ENCODE results near the gene UST.
"Not testable (repeated sequence)": the region's sequence is repeated elsewhere in the genome, so short reads cannot be mapped to it uniquely, and the experiment has no call there.

Gene UST

GRCh38 chr6:149102324-149102723, 355.5 kb downstream of the UST start:
- no peak for DNase-seq

GRCh38 chr6:149103950-149104349, 357.1 kb downstream of the UST start:
- DNase-seq, result not testable (repeated sequence)

GRCh38 chr6:149107520-149107919, 360.7 kb downstream of the UST start:
- DNase-seq, result no peak

GRCh38 chr6:149108038-149108748, 361.4 kb downstream of the UST start:
- no peak for DNase-seq

GRCh38 chr6:149108749-149109100, 361.9 kb downstream of the UST start:
- DNase-seq, result no peak

- no peak for DNase-seq
Measured at GRCh38 chr6:149109397-149110070, 362.7 kb downstream of the UST start.

GRCh38 chr6:149111556-149112115, 364.8 kb downstream of the UST start:
- DNase-seq, result peak in 1 of 2 donors; percentile 7

- DNase-seq, result no peak
Measured at GRCh38 chr6:149112976-149113375, 366.1 kb downstream of the UST start.

GRCh38 chr6:149114167-149114566, 367.3 kb downstream of the UST start:
- DNase-seq, result no peak

- peak in 1 of 2 donors; percentile 81 for DNase-seq
Measured at GRCh38 chr6:149118737-149119653, 372.2 kb downstream of the UST start.

- no peak for DNase-seq
Measured at GRCh38 chr6:149122850-149123821, 376.3 kb downstream of the UST start.

- DNase-seq, result no peak
Measured at GRCh38 chr6:149125309-149125708, 378.5 kb downstream of the UST start.
